GM23338 (cell line): ENCODE measurements around the gene RIT2. TPM values are rescaled to one million over a fixed set of nuclear protein-coding genes. Genes with fewer than 3 reads are reported as not detected.

Source experiments
- ATAC-seq: fragments of 200-7000 bp; cut with Tn5 transposase; 3 replicates; pipeline ENCODE4 v1.9.1; 2020
- DNase-seq: peaks from one replicate; pipeline ENCODE4 v3.0.0-alpha.2; 2015; ENCODE audit warnings: low spot score
- H2AFZ ChIP-seq: fragments of 200-600 bp; sonication (generic); 2 replicates; pipeline ENCODE4 v1.8.0; 2016; ENCODE audit warnings: antibody characterized with exemption, mild to moderate bottlenecking, moderate library complexity
- H3F3A ChIP-seq: fragments of 200-600 bp; sonication (generic); replicated peaks from 2 replicates; pipeline ENCODE4 v1.8.0; 2017; ENCODE audit warnings: antibody characterized with exemption, mixed run types, low read depth
- H3K27ac ChIP-seq: fragments of 200-600 bp; sonication (generic); 2 replicates; pipeline ENCODE4 v1.6.1; 2016; ENCODE audit warnings: low read depth
- H3K27me3 ChIP-seq: fragments of 200-600 bp; sonication (generic); 2 replicates; pipeline ENCODE4 v1.8.0; 2016; ENCODE audit warnings: mild to moderate bottlenecking, mixed run types, moderate library complexity; ENCODE audit not compliant: insufficient read depth
- H3K36me3 ChIP-seq: fragments of 200-600 bp; sonication (generic); 2 replicates; pipeline ENCODE4 v1.8.0; 2016; ENCODE audit warnings: mild to moderate bottlenecking; ENCODE audit not compliant: insufficient read depth
- H3K4me1 ChIP-seq: fragments of 200-600 bp; sonication (generic); 2 replicates; pipeline ENCODE4 v1.8.0; 2016; ENCODE audit warnings: mild to moderate bottlenecking, moderate library complexity; ENCODE audit not compliant: insufficient read depth
- H3K4me2 ChIP-seq: fragments of 200-600 bp; sonication (generic); 2 replicates; pipeline ENCODE4 v1.7.1; 2017; ENCODE audit warnings: mixed run types
- H3K4me3 ChIP-seq: fragments of 200-600 bp; sonication (generic); 2 replicates; pipeline ENCODE4 v1.6.1; 2016; ENCODE audit warnings: mixed run types
- H3K79me2 ChIP-seq: fragments of 200-600 bp; sonication (generic); replicated peaks from 2 replicates; pipeline ENCODE4 v1.8.0; 2017; ENCODE audit warnings: mild to moderate bottlenecking; ENCODE audit not compliant: insufficient read depth
- H3K9me2 ChIP-seq: fragments of 200-600 bp; sonication (generic); 2 replicates; pipeline ENCODE4 v1.8.0; 2017; ENCODE audit not compliant: insufficient read depth
- H4K20me1 ChIP-seq: fragments of 200-600 bp; sonication (generic); replicated peaks from 2 replicates; pipeline ENCODE4 v1.8.0; 2017; ENCODE audit warnings: mild to moderate bottlenecking; ENCODE audit not compliant: insufficient read depth
- H3K27ac Mint-ChIP-seq: 2 replicates; pipeline ENCODE4 v1.8.0; 2020; ENCODE audit warnings: inconsistent platforms, mild to moderate bottlenecking, moderate library complexity, mixed read lengths
- H3K27me3 Mint-ChIP-seq: 3 replicates; pipeline ENCODE4 v1.8.0; 2022; ENCODE audit warnings: low read depth, mild to moderate bottlenecking, moderate library complexity, mixed read lengths, inconsistent platforms; ENCODE audit not compliant: insufficient read depth, poor library complexity
- H3K36me3 Mint-ChIP-seq: 3 replicates; pipeline ENCODE4 v1.8.0; 2021; ENCODE audit warnings: low read depth, mild to moderate bottlenecking, inconsistent platforms, moderate library complexity, mixed read lengths
- H3K4me1 Mint-ChIP-seq: 3 replicates; pipeline ENCODE4 v1.8.0; 2020; ENCODE audit warnings: mild to moderate bottlenecking, inconsistent platforms, mixed read lengths
- H3K4me3 Mint-ChIP-seq: 3 replicates; pipeline ENCODE4 v1.8.0; 2021; ENCODE audit warnings: moderate library complexity, mild to moderate bottlenecking, inconsistent platforms, mixed read lengths
- H3K9me3 Mint-ChIP-seq: 3 replicates; pipeline ENCODE4 v1.8.0; 2020; ENCODE audit warnings: moderate library complexity, mild to moderate bottlenecking, inconsistent platforms, mixed read lengths
- EZH2 ChIP-seq: fragments of 200-600 bp; sonication (generic); IDR thresholded peaks from one replicate; pipeline ENCODE4 v1.8.0; 2017; ENCODE audit warnings: antibody characterized with exemption, mild to moderate bottlenecking, low read depth; ENCODE audit not compliant: unreplicated experiment
- POLR2AphosphoS5 ChIP-seq: IDR thresholded peaks from 2 replicates; pipeline ENCODE4 v1.6.1; 2016; ENCODE audit warnings: antibody characterized with exemption, low read depth
- STAT1 ChIP-seq: IDR thresholded peaks from one replicate; pipeline ENCODE4 v1.6.1; 2016; ENCODE audit warnings: antibody characterized with exemption; ENCODE audit not compliant: unreplicated experiment
- ZNF114 ChIP-seq: fragments of 250-450 bp; sonication (Bioruptor Pico); IDR thresholded peaks from 2 replicates; pipeline ENCODE4 v1.5.0; 2020; ENCODE audit warnings: mild to moderate bottlenecking, moderate library complexity
- polyA plus RNA-seq: library from polyadenylated mRNA; unstranded; fragments of >200 nt; fragmentation: Nextera tagmentation; extraction: Ambion mirVana; gene quantifications from 2 replicates; pipeline ENCODE4 v1.2.1, GENCODE V29; 2016
- total RNA-seq: library from RNA; depleted of rRNA; stranded (reverse); fragments of >200 nt; shearing (Covaris generic); gene quantifications from 2 replicates; pipeline ENCODE4 v1.2.3, GENCODE V29; 2014
- TF ChIP-seq, protein P1 (sequence below): IDR thresholded peaks from one replicate; pipeline ENCODE4 v1.6.1; 2018; ENCODE audit warnings: antibody characterized with exemption; ENCODE audit not compliant: unreplicated experiment
- TF ChIP-seq, protein P2 (sequence below), 2 experiments: fragments of 200-600 bp in 1 of 2; sonication (generic) in 1 of 2; conservative IDR thresholded peaks; 2 replicates each; pipeline versions ENCODE4 v1.5.1 to v1.6.1; 2016 to 2017; ENCODE audit warnings: antibody characterized with exemption in 2 of 2, low read depth in 2 of 2, mild to moderate bottlenecking in 2 of 2, moderate library complexity in 1 of 2

Gene RIT2
- total and polyA plus RNA-seq, 2 experiments from 2014 or later: 1.9 to 8.8 TPM

DNA sequence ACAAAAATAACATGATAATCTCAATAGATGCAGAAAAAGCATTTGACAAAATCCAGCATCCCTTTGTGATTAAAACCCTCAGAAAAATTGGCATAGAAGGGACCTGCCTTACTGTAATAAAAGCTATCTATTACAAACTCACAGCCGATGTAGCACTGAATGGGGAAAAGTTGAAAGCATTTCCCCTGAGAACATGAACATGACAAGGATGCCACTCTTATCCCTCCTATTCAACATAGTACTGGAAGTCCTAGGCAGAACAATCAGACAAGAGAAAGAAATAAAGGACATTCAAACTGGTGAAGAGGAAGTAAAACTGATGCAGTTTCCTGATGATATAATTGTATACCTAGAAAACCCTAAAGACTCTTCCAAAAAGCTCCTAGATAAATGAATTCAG lies 368.7 kb downstream of the RIT2 start:
- ATAC-seq (no peak), DNase-seq (no peak)
- H3K36me3 Mint-ChIP-seq: peaks cover 24% of the 10 kb centered on the region
- Histone ChIP-seq H3K9me2 (no peaks in the 10 kb centered on the region), H3F3A (no peaks in the 10 kb centered on the region; the same call in 1 of the 2 replicates), H3K27ac (peak overlapping the region; percentile 99), H3K36me3 (no peaks in the 10 kb centered on the region), H3K27me3 (no peaks in the 10 kb centered on the region), H3K79me2 (no peaks in the 10 kb centered on the region), H3K4me1 (peaks cover 46% of the 10 kb centered on the region), H3K4me3 (no peak overlapping the region), H3K4me2 (no peak overlapping the region), H4K20me1 (no peaks in the 10 kb centered on the region), H2AFZ (no peak overlapping the region)
- TF ChIP-seq POLR2AphosphoS5 (no peak), ZNF114 (CRISPR knock-in tag) (no peak), STAT1 (no peak)
- TF ChIP-seq, protein P1, sequence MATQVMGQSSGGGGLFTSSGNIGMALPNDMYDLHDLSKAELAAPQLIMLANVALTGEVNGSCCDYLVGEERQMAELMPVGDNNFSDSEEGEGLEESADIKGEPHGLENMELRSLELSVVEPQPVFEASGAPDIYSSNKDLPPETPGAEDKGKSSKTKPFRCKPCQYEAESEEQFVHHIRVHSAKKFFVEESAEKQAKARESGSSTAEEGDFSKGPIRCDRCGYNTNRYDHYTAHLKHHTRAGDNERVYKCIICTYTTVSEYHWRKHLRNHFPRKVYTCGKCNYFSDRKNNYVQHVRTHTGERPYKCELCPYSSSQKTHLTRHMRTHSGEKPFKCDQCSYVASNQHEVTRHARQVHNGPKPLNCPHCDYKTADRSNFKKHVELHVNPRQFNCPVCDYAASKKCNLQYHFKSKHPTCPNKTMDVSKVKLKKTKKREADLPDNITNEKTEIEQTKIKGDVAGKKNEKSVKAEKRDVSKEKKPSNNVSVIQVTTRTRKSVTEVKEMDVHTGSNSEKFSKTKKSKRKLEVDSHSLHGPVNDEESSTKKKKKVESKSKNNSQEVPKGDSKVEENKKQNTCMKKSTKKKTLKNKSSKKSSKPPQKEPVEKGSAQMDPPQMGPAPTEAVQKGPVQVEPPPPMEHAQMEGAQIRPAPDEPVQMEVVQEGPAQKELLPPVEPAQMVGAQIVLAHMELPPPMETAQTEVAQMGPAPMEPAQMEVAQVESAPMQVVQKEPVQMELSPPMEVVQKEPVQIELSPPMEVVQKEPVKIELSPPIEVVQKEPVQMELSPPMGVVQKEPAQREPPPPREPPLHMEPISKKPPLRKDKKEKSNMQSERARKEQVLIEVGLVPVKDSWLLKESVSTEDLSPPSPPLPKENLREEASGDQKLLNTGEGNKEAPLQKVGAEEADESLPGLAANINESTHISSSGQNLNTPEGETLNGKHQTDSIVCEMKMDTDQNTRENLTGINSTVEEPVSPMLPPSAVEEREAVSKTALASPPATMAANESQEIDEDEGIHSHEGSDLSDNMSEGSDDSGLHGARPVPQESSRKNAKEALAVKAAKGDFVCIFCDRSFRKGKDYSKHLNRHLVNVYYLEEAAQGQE: no peak
- no peaks in the 10 kb centered on the region for H3K27me3 Mint-ChIP-seq
- H3K4me3 Mint-ChIP-seq: no peak overlapping the region
- peaks cover 15% of the 10 kb centered on the region for H3K9me3 Mint-ChIP-seq
- H3K27ac Mint-ChIP-seq: peak overlapping the region; percentile 78
- peaks cover 31% of the 10 kb centered on the region for H3K4me1 Mint-ChIP-seq

DNA sequence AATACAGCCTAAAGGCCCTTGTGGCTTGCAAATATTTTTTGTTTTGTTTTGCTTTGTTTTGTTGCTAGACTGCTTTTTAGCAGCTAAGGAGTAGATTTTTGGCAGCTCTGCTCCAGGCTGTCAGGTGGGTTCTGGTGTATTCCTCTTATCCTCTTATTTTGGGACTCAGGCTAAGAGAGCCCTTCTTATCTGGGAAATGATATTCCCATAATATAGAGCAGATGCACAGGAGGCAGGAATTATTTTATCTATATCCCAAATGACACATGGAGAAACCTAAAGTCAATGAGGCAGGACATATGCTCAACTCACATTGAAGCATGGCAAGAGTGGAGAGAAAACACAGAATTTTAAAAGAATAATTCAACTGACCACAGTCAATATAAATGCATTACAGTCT lies 369.6 kb downstream of the RIT2 start:
- H3K27ac Mint-ChIP-seq: no peak overlapping the region; the same call in none of the 2 replicates
- no peak overlapping the region for H3K4me2 ChIP-seq
- TF ChIP-seq EZH2: no peak
- TF ChIP-seq, protein P2, sequence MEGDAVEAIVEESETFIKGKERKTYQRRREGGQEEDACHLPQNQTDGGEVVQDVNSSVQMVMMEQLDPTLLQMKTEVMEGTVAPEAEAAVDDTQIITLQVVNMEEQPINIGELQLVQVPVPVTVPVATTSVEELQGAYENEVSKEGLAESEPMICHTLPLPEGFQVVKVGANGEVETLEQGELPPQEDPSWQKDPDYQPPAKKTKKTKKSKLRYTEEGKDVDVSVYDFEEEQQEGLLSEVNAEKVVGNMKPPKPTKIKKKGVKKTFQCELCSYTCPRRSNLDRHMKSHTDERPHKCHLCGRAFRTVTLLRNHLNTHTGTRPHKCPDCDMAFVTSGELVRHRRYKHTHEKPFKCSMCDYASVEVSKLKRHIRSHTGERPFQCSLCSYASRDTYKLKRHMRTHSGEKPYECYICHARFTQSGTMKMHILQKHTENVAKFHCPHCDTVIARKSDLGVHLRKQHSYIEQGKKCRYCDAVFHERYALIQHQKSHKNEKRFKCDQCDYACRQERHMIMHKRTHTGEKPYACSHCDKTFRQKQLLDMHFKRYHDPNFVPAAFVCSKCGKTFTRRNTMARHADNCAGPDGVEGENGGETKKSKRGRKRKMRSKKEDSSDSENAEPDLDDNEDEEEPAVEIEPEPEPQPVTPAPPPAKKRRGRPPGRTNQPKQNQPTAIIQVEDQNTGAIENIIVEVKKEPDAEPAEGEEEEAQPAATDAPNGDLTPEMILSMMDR (conservative IDR thresholded peaks at IDR 0.05; ENCODE audit: low read depth in 2 of 2): no peak
- TF ChIP-seq POLR2AphosphoS5: no peak
- no peak for TF ChIP-seq STAT1
- TF ChIP-seq, protein P1: no peak

More for the DNA sequence above, 369.6 kb downstream of the RIT2 start:
- peaks cover 15% of the 10 kb centered on the region for H3K9me3 Mint-ChIP-seq
- Histone ChIP-seq H3K9me2 (no peaks in the 10 kb centered on the region), H4K20me1 (no peaks in the 10 kb centered on the region), H3K36me3 (no peaks in the 10 kb centered on the region), H3K4me1 (peaks cover 55% of the 10 kb centered on the region), H2AFZ (no peak overlapping the region), H3K79me2 (no peaks in the 10 kb centered on the region), H3F3A (no peaks in the 10 kb centered on the region; the same call in 1 of the 2 replicates), H3K27ac (peak overlapping the region; percentile 99), H3K27me3 (no peaks in the 10 kb centered on the region), H3K4me3 (no peak overlapping the region)
- peaks cover 31% of the 10 kb centered on the region for H3K4me1 Mint-ChIP-seq
- ATAC-seq: no peak
- H3K36me3 Mint-ChIP-seq: peaks cover 24% of the 10 kb centered on the region
- no peak overlapping the region for H3K4me3 Mint-ChIP-seq
- no peaks in the 10 kb centered on the region for H3K27me3 Mint-ChIP-seq
- DNase-seq: no peak
